B cell (primary cell): Measurements from ENCODE around the gene BCAR3. TPM values are rescaled to one million over a fixed set of nuclear protein-coding genes. Genes with fewer than 3 reads are reported as not detected.

Source experiments
- ATAC-seq: fragments of 200-7000 bp; cut with Tn5 transposase; one replicate; pipeline ENCODE4 v1.10.0; 2021; ENCODE audit warnings: low read depth, mild to moderate bottlenecking, moderate number of reproducible peaks, moderate library complexity
- CTCF ChIA-PET: fragments of 350-600 bp; sonication (Branson Sonifier 250); formaldehyde crosslinking; loops from one replicate; lab custom pipeline; 2021; ENCODE audit warnings: antibody characterized with exemption, inconsistent platforms; lab: Charles Lee
- POLR2A ChIA-PET: fragments of 350-600 bp; sonication (Branson Sonifier 250); formaldehyde crosslinking; loops from one replicate; lab custom pipeline; 2021; ENCODE audit warnings: antibody characterized with exemption; lab: Charles Lee
- DNase-seq: peaks from one replicate; pipeline ENCODE4 v3.0.0; 2013
- H2AFZ ChIP-seq: 2 replicates; pipeline ENCODE4 v1.6.1; 2012; ENCODE audit warnings: mild to moderate bottlenecking, low read depth, low read length; ENCODE audit not compliant: insufficient read depth, poor library complexity, severe bottlenecking
- H3K27ac ChIP-seq, 2 donors: 1 replicate in 1 of 2; 2 replicates in 1 of 2; pipeline ENCODE4 v1.5.1; 2012 to 2013; ENCODE audit warnings: low read length in 2 of 2, mild to moderate bottlenecking in 2 of 2, moderate library complexity in 1 of 2
- H3K27me3 ChIP-seq, 4 experiments: fragments of 200-600 bp in 1 of 4; sonication (generic) in 1 of 4; replicated peaks in 1 of 4; 1 replicate in 2 of 4; 2 replicates in 2 of 4; pipeline versions ENCODE4 v1.6.1 to v1.7.0; 2013 to 2016; ENCODE audit warnings: low read length in 3 of 4, mild to moderate bottlenecking in 2 of 4, mixed read lengths in 1 of 4, moderate library complexity in 1 of 4; ENCODE audit not compliant: insufficient read depth in 4 of 4, control insufficient read depth in 3 of 4; ENCODE audit errors: control extremely low read depth in 1 of 4
- H3K36me3 ChIP-seq, 2 experiments: replicated peaks in 1 of 2; 1 replicate in 1 of 2; 2 replicates in 1 of 2; pipeline versions ENCODE4 v1.6.1 to v1.7.1; 2013; ENCODE audit warnings: low read length in 1 of 2; ENCODE audit not compliant: insufficient read depth in 2 of 2, control insufficient read depth in 1 of 2; ENCODE audit errors: control extremely low read depth in 1 of 2, extremely low read depth in 1 of 2
- H3K4me1 ChIP-seq, 2 donors: fragments of 200-600 bp in 1 of 2; sonication (generic) in 1 of 2; 1 replicate in 1 of 2; 2 replicates in 1 of 2; pipeline versions ENCODE4 v1.5.1 to v1.6.1; 2013 to 2017; ENCODE audit warnings: low read length in 2 of 2; ENCODE audit not compliant: control insufficient read depth in 2 of 2, insufficient read depth in 2 of 2
- H3K4me2 ChIP-seq: replicated peaks from 2 replicates; pipeline ENCODE3; 2012; ENCODE audit warnings: mild to moderate bottlenecking, low read depth, low read length; ENCODE audit not compliant: poor library complexity, severe bottlenecking
- H3K4me3 ChIP-seq, 5 experiments: fragments of 200-600 bp in 1 of 5; sonication (generic) in 1 of 5; 1 replicate in 3 of 5; 2 replicates in 2 of 5; pipeline versions ENCODE4 v1.5.1 to v1.7.0; 2011 to 2016; ENCODE audit warnings: low read length in 4 of 5, mild to moderate bottlenecking in 4 of 5, low read depth in 2 of 5, control low read depth in 1 of 5, moderate library complexity in 1 of 5; ENCODE audit not compliant: insufficient read depth in 1 of 5; ENCODE audit errors: control extremely low read depth in 1 of 5, extremely low read depth in 1 of 5
- H3K79me2 ChIP-seq: fragments of 200-600 bp; sonication (generic); one replicate; pipeline ENCODE4 v1.6.0; 2016; ENCODE audit warnings: low read length; ENCODE audit not compliant: control insufficient read depth, insufficient read depth
- H3K9ac ChIP-seq: fragments of 200-600 bp; sonication (generic); 2 replicates; pipeline ENCODE4 v1.6.1; 2017; ENCODE audit warnings: mild to moderate bottlenecking, low read length, moderate library complexity
- H3K9me3 ChIP-seq, 3 donors: one replicate each; pipeline versions ENCODE4 v1.6.1 to v1.7.1; 2013; ENCODE audit warnings: low read length in 2 of 3; ENCODE audit not compliant: control insufficient read depth in 2 of 3, insufficient read depth in 1 of 3; ENCODE audit errors: control extremely low read depth in 1 of 3
- H4K20me1 ChIP-seq: 2 replicates; pipeline ENCODE4 v1.6.0; 2012; ENCODE audit warnings: mild to moderate bottlenecking, low read length; ENCODE audit not compliant: insufficient read depth, control insufficient read depth, poor library complexity, severe bottlenecking
- H3K27ac Mint-ChIP-seq: one replicate; pipeline ENCODE4 v1.8.0; 2021; ENCODE audit warnings: mixed read lengths
- H3K27me3 Mint-ChIP-seq: one replicate; pipeline ENCODE4 v1.8.0; 2021; ENCODE audit warnings: mixed read lengths
- H3K4me1 Mint-ChIP-seq: one replicate; pipeline ENCODE4 v1.8.0; 2021; ENCODE audit warnings: mixed read lengths
- H3K4me3 Mint-ChIP-seq: one replicate; pipeline ENCODE4 v1.8.0; 2021; ENCODE audit warnings: mixed read lengths
- H3K9me3 Mint-ChIP-seq: one replicate; pipeline ENCODE4 v1.8.0; 2022; ENCODE audit warnings: mixed read lengths; ENCODE audit not compliant: insufficient read depth
- EZH2 ChIP-seq: IDR thresholded peaks from 2 replicates; pipeline ENCODE4 v1.6.1; 2012; ENCODE audit warnings: borderline replicate concordance, low read depth, mild to moderate bottlenecking, moderate library complexity, low read length; ENCODE audit not compliant: insufficient read depth, poor library complexity, severe bottlenecking
- WGBS: methylation state at CpG from one replicate; pipeline ENCODE4 v1.1.5; 2013; ENCODE audit warnings: missing lambda C conversion rate; ENCODE audit not compliant: insufficient coverage; 5-methylcytosine and 5-hydroxymethylcytosine counted together
- intact Hi-C: fragments of 100-400 bp; cut with micrococcal nuclease; formaldehyde crosslinking; loops from one replicate; pipeline ENCODE4 v1.10.0; 2022
- polyA plus RNA-seq: library from polyadenylated mRNA; depleted of rRNA; stranded (reverse); fragments of >200 nt; gene quantifications from 2 replicates; pipeline ENCODE4 v1.2.3, GENCODE V29; 2012
- total RNA-seq, 2 donors: library from RNA; stranded (reverse); fragments of 120-200 nt in 1 of 2; gene quantifications; 1 replicate in 1 of 2; 2 replicates in 1 of 2; pipeline versions ENCODE4 v1.2.3 to v1.2.4, GENCODE V29; 2013 to 2022
- TF ChIP-seq, protein P1 (sequence below): fragments of 200-600 bp; IDR thresholded peaks from one replicate; pipeline ENCODE4 v1.8.0; 2022; ENCODE audit warnings: antibody characterized with exemption, mild to moderate bottlenecking

Gene BCAR3
- total and polyA plus RNA-seq, 2 donors (not counting 1 experiment from before 2014, with no cell fraction given), result 6.7 to 13.0 TPM

DNA sequence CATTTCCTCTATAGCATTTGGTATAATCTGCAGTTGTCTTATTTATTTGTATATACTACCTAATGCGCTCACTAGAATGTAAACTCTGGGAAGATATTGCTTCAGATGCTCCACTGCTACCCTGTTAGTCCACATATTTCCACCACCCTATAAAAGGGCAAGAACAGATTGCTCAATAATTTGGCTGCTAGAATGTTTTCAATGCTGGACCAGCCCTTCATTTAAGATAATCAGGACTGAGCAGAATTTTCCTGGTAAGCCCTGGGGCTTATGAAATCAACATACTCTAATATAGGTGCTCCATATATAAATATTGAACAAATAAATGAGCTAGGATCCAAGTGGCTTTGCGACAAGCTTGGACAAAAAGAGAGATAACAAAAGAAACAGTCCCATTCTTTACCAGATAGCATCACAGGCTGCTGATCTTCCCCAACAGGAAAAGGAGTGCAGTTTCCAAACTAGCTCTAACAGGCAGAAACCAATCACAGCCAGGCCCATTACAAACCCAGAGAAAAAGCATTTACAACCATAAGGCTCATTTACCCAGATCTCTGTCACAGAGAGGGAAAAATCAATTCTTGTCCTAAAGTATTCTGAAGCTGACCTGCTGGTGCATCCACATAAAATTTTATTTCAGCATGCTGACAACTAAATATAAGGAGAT lies 8.3 kb downstream of the BCAR3 start:
- ATAC-seq, result no peak
- H3K79me2 ChIP-seq, result peaks cover 47% of the 10 kb centered on the region
- POLR2A ChIA-PET, result no interaction called here

More for the DNA sequence above, 8.3 kb downstream of the BCAR3 start:
- TF ChIP-seq, protein P1, sequence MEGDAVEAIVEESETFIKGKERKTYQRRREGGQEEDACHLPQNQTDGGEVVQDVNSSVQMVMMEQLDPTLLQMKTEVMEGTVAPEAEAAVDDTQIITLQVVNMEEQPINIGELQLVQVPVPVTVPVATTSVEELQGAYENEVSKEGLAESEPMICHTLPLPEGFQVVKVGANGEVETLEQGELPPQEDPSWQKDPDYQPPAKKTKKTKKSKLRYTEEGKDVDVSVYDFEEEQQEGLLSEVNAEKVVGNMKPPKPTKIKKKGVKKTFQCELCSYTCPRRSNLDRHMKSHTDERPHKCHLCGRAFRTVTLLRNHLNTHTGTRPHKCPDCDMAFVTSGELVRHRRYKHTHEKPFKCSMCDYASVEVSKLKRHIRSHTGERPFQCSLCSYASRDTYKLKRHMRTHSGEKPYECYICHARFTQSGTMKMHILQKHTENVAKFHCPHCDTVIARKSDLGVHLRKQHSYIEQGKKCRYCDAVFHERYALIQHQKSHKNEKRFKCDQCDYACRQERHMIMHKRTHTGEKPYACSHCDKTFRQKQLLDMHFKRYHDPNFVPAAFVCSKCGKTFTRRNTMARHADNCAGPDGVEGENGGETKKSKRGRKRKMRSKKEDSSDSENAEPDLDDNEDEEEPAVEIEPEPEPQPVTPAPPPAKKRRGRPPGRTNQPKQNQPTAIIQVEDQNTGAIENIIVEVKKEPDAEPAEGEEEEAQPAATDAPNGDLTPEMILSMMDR, result no peak
- no peak for TF ChIP-seq EZH2
- Histone ChIP-seq H4K20me1 (no peaks in the 10 kb centered on the region), H3K4me3 (no peak overlapping the region), H3K36me3 (peaks cover 11 to 19% of the 10 kb centered on the region in 2 experiments), H3K4me1 (no peaks in the 10 kb centered on the region), H3K4me2 (no peak overlapping the region), H3K27me3 (no peaks in the 10 kb centered on the region), H3K9me3 (no peaks in the 10 kb centered on the region), H3K9ac (no peak overlapping the region), H2AFZ (no peak overlapping the region), H3K27ac (no peak overlapping the region)
- intact Hi-C loops, result no loop called here
- no peak overlapping the region for H3K27ac Mint-ChIP-seq
- no peaks in the 10 kb centered on the region for H3K27me3 Mint-ChIP-seq
- no peaks in the 10 kb centered on the region for H3K9me3 Mint-ChIP-seq
- 83% methylated on average over 1 of the region's 2 CpGs for WGBS
- H3K4me3 Mint-ChIP-seq, result no peak overlapping the region
- CTCF ChIA-PET, result interaction anchor here (1.0 to 1.3 kb wide), 2 partner anchors 8 to 141 kb away, joined by 5 to 9 read pairs; partner anchors contain the start of gene BCAR3
- no peak for DNase-seq
- peaks cover 29% of the 10 kb centered on the region for H3K4me1 Mint-ChIP-seq
